Gastroesophageal sphincter (tissue), 4 donors: Measurements from ENCODE around the gene SCAPER. TPM values are rescaled to one million over a fixed set of nuclear protein-coding genes. Genes with fewer than 3 reads are reported as not detected.

Experiments used
- ATAC-seq: fragments of 150-250 bp; one replicate; pipeline ENCODE4 v1.9.1; 2016; ENCODE audit warnings: mild to moderate bottlenecking, moderate library complexity
- H3K27ac ChIP-seq, 4 donors: fragments of 200-600 bp; sonication (generic) in 3 of 4; 1 replicate in 3 of 4; 2 replicates in 1 of 4; pipeline ENCODE4 v1.5.1; 2016 to 2019
- H3K27me3 ChIP-seq: fragments of 200-600 bp; sonication (generic); one replicate; pipeline ENCODE4 v1.5.1; 2019
- H3K36me3 ChIP-seq, 2 donors: fragments of 200-600 bp; sonication (generic); one replicate each; pipeline ENCODE4 v1.5.1; 2019; ENCODE audit warnings: control low read depth in 1 of 2
- H3K4me1 ChIP-seq, 3 donors: fragments of 200-600 bp; sonication (generic); 1 replicate in 2 of 3; 2 replicates in 1 of 3; pipeline ENCODE4 v1.5.1; 2016 to 2019; ENCODE audit warnings: control low read depth in 2 of 3
- H3K4me3 ChIP-seq, 2 donors: fragments of 200-600 bp; sonication (generic); one replicate each; pipeline ENCODE4 v1.5.1; 2019; ENCODE audit warnings: mild to moderate bottlenecking in 1 of 2, moderate library complexity in 1 of 2
- H3K9me3 ChIP-seq, 3 donors: fragments of 200-600 bp; sonication (generic); one replicate each; pipeline ENCODE4 v1.5.1; 2017 to 2019; ENCODE audit warnings: control low read depth in 2 of 3
- EP300 ChIP-seq: sonication (generic); formaldehyde crosslinking; IDR thresholded peaks from one replicate; pipeline ENCODE4 v1.6.1; 2017; ENCODE audit warnings: antibody characterized with exemption, mild to moderate bottlenecking
- POLR2A ChIP-seq, 2 donors: fragments of 450-650 bp; IDR thresholded peaks; one replicate each; pipeline ENCODE4 v1.6.1; 2017; ENCODE audit warnings: antibody characterized with exemption in 2 of 2, mild to moderate bottlenecking in 2 of 2, moderate library complexity in 1 of 2
- POLR2AphosphoS5 ChIP-seq: sonication (generic); formaldehyde crosslinking; IDR thresholded peaks from one replicate; pipeline ENCODE4 v1.6.1; 2017; ENCODE audit warnings: antibody characterized with exemption
- WGBS, 2 donors: methylation state at CpG; one replicate each; pipeline ENCODE4 v1.1.5; 2018; ENCODE audit warnings: low coverage in 1 of 2; 5-methylcytosine and 5-hydroxymethylcytosine counted together
- total RNA-seq, 4 donors: library from RNA; depleted of rRNA; stranded (reverse); fragments of >200 nt; gene quantifications; one replicate each; pipeline ENCODE4 v1.1.0, GENCODE V29; 2016
- TF ChIP-seq, protein P1 (sequence below), 4 experiments: fragments of 200-600 bp in 2 of 4; fragments of 450-650 bp in 2 of 4; sonication (generic) in 1 of 4; IDR thresholded peaks; one replicate each; pipeline ENCODE4 v1.5.1; 2017 to 2019; ENCODE audit warnings: antibody characterized with exemption in 4 of 4, mild to moderate bottlenecking in 2 of 4, moderate library complexity in 2 of 4

Gene SCAPER
- total RNA-seq, 4 donors from 2014 or later, result 21.5 to 34.3 (median 28.7) TPM

DNA sequence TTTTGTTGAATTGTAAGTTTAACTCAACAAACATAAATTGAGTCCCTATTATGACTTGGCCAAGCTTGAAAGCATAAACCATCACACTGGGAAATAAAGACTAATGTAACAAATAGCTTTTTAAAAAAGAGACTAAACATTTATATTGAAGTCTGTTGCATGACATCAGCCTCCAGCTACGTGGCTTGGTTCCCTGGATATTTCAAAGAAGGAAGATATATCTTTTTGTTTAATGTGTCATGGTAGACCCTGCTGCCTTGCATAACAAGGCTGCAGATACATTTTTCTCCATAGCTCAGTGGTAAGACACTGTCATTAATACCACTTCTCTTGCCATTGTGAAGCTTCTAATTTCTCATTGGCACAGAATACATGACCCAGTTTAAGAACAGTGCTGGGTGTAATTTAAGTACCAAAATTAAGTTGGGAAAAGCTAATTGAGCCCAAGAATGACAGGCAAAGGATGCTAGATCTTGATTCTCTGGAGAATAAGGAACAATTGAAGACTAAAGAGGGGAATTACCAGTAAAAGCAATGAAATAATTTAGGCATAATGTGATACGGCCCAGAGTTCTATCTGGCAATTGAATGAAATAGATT is 40.5 kb upstream of the SCAPER start:
- Histone ChIP-seq H3K4me3 (no peak overlapping the region), H3K36me3 (peaks cover 3 to 44% of the 10 kb centered on the region in 2 donors), H3K9me3 (no peaks in the 10 kb centered on the region), H3K27me3 (no peaks in the 10 kb centered on the region), H3K4me1 (peaks cover 0 to 21% (median 0%) of the 10 kb centered on the region in 3 donors), H3K27ac (no peak overlapping the region)
- ATAC-seq, result no peak
- no peak for TF ChIP-seq POLR2AphosphoS5
- no peak for TF ChIP-seq EP300
- TF ChIP-seq POLR2A (IDR thresholded peaks at IDR 0.05), result no peak
- TF ChIP-seq, protein P1, sequence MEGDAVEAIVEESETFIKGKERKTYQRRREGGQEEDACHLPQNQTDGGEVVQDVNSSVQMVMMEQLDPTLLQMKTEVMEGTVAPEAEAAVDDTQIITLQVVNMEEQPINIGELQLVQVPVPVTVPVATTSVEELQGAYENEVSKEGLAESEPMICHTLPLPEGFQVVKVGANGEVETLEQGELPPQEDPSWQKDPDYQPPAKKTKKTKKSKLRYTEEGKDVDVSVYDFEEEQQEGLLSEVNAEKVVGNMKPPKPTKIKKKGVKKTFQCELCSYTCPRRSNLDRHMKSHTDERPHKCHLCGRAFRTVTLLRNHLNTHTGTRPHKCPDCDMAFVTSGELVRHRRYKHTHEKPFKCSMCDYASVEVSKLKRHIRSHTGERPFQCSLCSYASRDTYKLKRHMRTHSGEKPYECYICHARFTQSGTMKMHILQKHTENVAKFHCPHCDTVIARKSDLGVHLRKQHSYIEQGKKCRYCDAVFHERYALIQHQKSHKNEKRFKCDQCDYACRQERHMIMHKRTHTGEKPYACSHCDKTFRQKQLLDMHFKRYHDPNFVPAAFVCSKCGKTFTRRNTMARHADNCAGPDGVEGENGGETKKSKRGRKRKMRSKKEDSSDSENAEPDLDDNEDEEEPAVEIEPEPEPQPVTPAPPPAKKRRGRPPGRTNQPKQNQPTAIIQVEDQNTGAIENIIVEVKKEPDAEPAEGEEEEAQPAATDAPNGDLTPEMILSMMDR (IDR thresholded peaks at IDR 0.05), result no peak
- WGBS, 2 donors, result 36 to 45% methylated on average over 2 of the region's 2 CpGs

DNA sequence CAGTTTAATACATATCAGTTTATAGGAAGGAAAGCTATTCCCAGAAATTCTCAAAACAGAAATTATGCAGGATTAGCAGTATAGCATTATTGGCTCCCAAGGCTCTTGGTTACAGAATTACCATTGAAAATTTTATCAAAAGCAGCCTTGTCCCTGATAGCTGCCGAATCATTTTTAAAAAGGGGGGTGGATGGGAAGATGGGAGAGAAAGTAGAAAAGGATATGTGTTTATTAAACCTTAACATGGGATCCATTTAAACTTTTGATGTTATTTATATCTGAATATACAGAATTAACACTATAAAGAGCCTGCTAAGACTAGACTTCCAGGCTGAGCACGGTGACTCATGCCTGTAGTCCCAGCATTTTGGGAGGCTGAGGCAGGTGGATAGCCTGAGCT is 37.2 kb upstream of the SCAPER start:
- Histone ChIP-seq H3K9me3 (no peaks in the 10 kb centered on the region), H3K4me3 (no peak overlapping the region), H3K4me1 (peaks cover 0 to 21% (median 0%) of the 10 kb centered on the region in 3 donors), H3K27me3 (no peaks in the 10 kb centered on the region), H3K36me3 (peaks cover 3 to 23% of the 10 kb centered on the region in 2 donors), H3K27ac (no peak overlapping the region)
- TF ChIP-seq, protein P1 (IDR thresholded peaks at IDR 0.05), result no peak
- 60 to 65% methylated on average over 2 of the region's 2 CpGs for WGBS, 2 donors
- no peak for ATAC-seq

DNA sequence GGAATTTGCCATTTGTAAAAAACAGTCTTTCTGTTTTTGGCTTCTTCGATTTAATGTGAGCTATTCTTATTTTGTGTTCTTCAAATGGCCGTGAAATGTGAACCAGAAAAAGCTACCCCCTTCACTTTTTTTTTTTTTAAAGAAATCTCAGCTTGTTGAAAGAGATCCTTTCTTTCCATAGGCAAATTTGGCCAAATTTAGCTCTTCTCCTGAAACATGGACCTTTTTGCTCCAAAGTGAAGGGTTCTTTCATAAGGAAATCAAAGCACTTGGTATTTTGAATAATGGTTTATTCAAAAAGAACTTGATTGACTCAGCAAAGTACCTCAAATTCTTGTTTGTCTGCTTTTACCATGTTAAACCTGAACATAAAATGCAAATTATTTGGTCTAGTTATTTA is 36.5 kb upstream of the SCAPER start:
- Histone ChIP-seq H3K4me1 (peaks cover 0 to 21% (median 0%) of the 10 kb centered on the region in 3 donors), H3K4me3 (no peak overlapping the region), H3K27ac (no peak overlapping the region), H3K36me3 (peaks cover 0 to 27% of the 10 kb centered on the region in 2 donors), H3K27me3 (no peaks in the 10 kb centered on the region), H3K9me3 (no peaks in the 10 kb centered on the region)
- no peak for ATAC-seq
- TF ChIP-seq, protein P1 (IDR thresholded peaks at IDR 0.05), result no peak
- TF ChIP-seq POLR2AphosphoS5 (no peak), EP300 (no peak), POLR2A (IDR thresholded peaks at IDR 0.05) (no peak)
- WGBS, 2 donors, result 67% methylated on average over 2 of the region's 2 CpGs

DNA sequence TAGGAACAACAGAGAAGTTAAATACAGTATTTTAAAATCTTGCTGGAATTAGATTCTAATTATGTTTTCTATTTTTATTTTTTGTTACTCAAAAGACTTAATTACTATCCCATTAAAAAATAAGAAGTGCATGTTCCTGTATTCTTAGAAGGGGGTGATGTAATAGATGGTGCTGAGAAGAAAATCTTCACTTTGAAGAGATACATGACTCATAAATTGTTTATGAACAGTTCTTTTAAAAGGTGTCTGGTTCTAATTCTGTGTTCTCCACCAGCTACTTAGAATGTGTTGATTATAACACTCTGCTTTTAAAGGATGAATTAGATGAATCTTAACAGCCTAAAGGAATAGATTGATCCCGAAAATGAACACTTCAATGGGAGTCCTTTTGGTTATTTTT is 34.6 kb upstream of the SCAPER start:
- H3K27ac ChIP-seq, result no peak overlapping the region
- ATAC-seq, result no peak

DNA sequence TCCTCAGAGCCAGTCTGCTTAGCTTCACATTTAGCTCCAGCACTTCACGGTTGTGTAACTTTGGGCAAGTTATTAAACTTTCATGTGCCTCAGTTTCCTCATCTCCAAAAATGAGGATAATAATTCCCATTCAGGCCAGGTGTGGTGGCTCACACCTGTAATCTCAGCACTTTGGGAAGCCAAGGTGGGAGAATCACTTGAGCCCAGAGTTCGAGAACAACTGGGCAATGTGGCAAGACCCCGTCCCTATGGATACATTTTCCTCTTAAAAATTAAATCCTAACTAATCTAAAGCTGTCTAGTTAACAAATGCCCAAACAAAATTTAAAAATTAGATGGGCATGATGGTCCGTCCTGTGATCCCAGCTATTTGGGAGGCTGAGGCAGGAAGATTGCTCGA is 33.6 kb upstream of the SCAPER start:
- no peak overlapping the region for H3K27ac ChIP-seq
- peaks cover 0 to 47% of the 10 kb centered on the region in 2 donors for H3K36me3 ChIP-seq
- peaks cover 0 to 11% (median 0%) of the 10 kb centered on the region in 3 donors for H3K4me1 ChIP-seq
- no peak for ATAC-seq
- no peak overlapping the region for H3K4me3 ChIP-seq
- H3K9me3 ChIP-seq, result no peaks in the 10 kb centered on the region
- TF ChIP-seq POLR2A (IDR thresholded peaks at IDR 0.05), result no peak
- TF ChIP-seq EP300, result no peak
- TF ChIP-seq, protein P1 (IDR thresholded peaks at IDR 0.05), result no peak
- WGBS, 2 donors, result 88 to 98% methylated on average over 2 to 5 of the region's 5 CpGs
- H3K27me3 ChIP-seq, result no peaks in the 10 kb centered on the region

More for the DNA sequence above, 34.6 kb upstream of the SCAPER start:
- Histone ChIP-seq H3K36me3 (peaks cover 0 to 46% of the 10 kb centered on the region in 2 donors), H3K4me1 (peaks cover 0 to 8% (median 0%) of the 10 kb centered on the region in 3 donors), H3K27me3 (no peaks in the 10 kb centered on the region), H3K9me3 (no peaks in the 10 kb centered on the region), H3K4me3 (no peak overlapping the region)
- 0% methylated on average over 1 of the region's 1 CpG for WGBS, 2 donors
- TF ChIP-seq POLR2A (IDR thresholded peaks at IDR 0.05) (no peak), POLR2AphosphoS5 (no peak), EP300 (no peak)
- TF ChIP-seq, protein P1 (IDR thresholded peaks at IDR 0.05), result no peak
